Measurements from ENCODE around the gene PLEK.

Gene PLEK

DNA sequence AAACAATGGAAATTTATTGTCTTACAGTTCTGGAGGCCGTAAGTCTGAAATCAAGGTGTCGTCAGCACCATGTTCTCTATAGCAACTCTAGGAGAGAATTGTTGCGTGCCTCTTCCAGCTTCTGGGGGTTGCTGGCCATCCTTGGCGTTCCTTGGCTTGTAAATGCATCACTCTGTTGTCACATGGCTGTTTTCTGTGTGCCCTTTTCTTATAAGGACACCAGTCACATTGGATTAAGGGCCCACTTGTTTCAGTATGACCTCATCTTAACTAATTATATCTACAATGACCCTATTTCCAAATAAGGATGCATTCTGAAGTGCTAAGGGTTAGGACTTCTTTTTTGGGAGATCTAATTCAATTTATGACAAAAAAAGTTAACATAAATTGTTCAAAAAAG, 1.4 kb upstream of the PLEK start:
- TF ChIP-seq, protein P1, sequence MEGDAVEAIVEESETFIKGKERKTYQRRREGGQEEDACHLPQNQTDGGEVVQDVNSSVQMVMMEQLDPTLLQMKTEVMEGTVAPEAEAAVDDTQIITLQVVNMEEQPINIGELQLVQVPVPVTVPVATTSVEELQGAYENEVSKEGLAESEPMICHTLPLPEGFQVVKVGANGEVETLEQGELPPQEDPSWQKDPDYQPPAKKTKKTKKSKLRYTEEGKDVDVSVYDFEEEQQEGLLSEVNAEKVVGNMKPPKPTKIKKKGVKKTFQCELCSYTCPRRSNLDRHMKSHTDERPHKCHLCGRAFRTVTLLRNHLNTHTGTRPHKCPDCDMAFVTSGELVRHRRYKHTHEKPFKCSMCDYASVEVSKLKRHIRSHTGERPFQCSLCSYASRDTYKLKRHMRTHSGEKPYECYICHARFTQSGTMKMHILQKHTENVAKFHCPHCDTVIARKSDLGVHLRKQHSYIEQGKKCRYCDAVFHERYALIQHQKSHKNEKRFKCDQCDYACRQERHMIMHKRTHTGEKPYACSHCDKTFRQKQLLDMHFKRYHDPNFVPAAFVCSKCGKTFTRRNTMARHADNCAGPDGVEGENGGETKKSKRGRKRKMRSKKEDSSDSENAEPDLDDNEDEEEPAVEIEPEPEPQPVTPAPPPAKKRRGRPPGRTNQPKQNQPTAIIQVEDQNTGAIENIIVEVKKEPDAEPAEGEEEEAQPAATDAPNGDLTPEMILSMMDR (conservative IDR thresholded peaks at IDR 0.05; ENCODE audit: low read depth, low read length): no peak
- DNase-seq (ENCODE audit: low read depth): no peak
- H3K4me3 ChIP-seq (ENCODE audit: low read depth, low read length): no peak overlapping the region

DNA sequence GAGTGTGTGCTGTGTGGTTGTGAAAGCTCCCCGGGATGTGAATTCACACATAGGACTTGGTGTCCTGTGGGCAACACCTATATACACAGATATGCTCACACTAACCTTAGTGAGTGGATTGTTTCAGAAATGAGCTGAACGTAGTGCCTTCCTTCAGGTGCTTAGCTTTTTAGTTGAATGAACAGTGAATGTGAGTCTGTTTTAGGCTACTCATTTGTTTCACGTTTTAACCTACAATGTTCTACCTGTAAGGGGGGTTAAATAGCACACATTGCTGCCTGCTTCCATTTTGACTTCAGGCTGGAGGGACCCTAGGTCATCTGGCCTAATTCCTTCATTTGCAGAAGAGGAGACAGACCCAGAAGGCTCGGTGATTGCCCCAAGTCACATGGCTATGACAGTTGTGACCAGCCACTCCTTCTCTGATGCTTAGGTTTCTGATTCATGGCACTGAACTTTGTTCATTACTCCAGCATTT, 1.0 kb downstream of the PLEK start:
- H3K4me3 ChIP-seq (ENCODE audit: low read depth, low read length): no peak overlapping the region
- DNase-seq (ENCODE audit: low read depth): no peak
- TF ChIP-seq, protein P1 (conservative IDR thresholded peaks at IDR 0.05; ENCODE audit: low read depth, low read length): no peak

DNA sequence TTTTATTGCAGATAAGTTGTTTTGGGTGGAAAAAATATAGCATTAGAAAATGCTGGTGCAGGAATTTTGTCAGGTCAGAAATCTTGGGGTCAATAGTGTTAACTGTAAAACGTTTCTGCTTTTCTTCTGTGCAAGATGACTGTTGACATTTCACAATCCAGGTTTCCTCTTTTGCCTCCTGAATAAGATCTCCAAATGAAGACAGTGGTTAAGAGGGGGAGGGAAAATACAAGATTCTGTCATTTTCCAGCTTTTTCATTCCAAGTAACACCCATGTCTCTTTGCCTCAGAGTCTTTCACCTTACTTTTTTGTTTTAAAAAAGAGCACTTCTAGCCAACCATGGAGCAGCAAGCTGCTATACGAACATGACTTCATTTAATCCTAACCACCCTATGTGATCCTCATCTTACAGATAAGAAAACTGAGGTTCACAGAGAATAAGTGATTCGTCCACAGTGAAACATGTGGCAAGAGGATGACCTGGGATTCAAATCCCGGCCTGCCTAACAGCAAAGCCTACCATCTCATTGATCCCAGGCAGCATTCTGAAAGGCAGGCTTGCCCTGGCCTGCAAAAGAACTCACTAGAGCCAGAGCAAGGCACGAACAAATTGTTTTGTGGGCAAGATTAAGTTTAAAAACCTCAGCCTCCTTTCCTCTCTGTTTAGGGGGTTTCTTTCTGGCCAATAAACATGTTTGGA, 3.0 kb downstream of the PLEK start:
- DNase-seq (ENCODE audit: low read depth): no peak
- no peak overlapping the region for H3K4me3 ChIP-seq (ENCODE audit: low read depth, low read length)
- TF ChIP-seq, protein P1 (conservative IDR thresholded peaks at IDR 0.05; ENCODE audit: low read depth, low read length): no peak

DNA sequence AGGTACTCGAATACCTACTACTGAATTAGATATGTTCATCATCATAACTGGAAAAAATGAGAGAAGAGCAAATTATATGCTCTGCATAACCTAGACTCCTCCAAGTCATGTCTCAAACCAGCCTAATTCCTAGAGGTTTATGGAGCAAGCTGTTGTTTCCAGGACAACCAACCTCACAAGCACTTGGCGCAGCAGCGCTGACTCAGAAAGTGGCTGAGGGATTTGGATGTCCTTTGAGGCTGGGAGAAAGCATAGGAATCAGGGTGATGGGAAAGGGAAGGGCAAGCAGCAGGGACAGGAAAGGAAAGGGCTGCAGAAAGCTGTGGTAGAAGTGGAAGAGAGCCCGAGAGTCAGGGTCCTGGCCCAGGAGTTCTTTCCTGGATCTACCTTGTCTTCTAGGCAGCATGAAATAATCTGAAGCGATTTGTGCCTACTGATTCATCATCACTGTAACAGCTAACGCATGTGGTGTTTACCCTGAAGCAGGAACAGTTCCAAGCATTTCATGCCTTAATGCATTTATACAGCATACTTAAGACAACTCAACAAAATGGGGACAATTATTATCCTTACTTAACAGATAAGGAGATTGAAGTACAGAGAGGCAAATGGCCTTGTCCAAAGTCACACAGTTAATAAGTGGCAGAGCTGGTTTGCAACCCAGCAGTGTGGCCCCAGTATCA, 3.7 kb downstream of the PLEK start:
- H3K4me3 ChIP-seq (ENCODE audit: low read depth, low read length): no peak overlapping the region
- TF ChIP-seq, protein P1 (conservative IDR thresholded peaks at IDR 0.05; ENCODE audit: low read depth, low read length): no peak
- peak; percentile 45 for DNase-seq (ENCODE audit: low read depth)

DNA sequence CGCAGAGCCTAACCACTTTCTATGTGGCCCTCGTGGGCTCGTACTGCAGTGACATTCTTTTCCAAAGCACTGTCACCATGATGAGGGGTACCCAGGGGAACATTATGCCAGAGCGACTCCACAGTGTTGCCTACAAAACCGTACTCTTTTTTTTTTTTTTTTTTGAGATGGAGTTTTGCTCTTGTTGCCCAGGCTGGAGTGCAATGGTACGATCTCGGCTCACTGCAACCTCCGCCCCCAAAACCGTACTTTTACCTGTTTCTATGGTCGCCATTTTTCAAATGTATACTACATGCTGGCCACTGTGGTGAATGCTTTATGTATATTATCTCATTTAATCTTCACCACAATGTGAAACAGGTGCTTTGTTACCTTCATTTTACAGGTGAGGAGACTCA, 4.3 kb downstream of the PLEK start:
- no peak overlapping the region for H3K4me3 ChIP-seq (ENCODE audit: low read depth, low read length)
- TF ChIP-seq, protein P1 (conservative IDR thresholded peaks at IDR 0.05; ENCODE audit: low read depth, low read length): no peak
- no peak for DNase-seq (ENCODE audit: low read depth)

DNA sequence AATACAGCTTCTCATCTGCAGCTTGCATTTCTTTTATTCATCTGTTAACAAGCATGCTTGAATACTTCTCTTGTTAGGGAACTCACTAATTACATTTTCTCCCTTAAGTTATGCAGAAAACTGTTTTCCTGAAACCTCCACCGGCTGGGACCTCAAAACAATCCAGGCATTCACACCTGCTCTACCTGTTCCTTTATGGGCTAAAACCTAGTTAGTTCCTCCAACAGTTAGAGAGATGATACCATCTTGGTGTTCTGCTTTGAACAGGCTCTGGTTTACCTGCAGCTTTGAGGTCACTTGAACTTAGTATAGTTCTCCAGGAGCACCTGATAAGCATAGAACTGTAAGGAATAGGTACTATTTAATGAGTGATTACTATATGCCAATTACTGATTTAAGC, 6.1 kb downstream of the PLEK start:
- TF ChIP-seq, protein P1 (conservative IDR thresholded peaks at IDR 0.05; ENCODE audit: low read depth, low read length): no peak
- no peak for DNase-seq (ENCODE audit: low read depth)
- H3K4me3 ChIP-seq (ENCODE audit: low read depth, low read length): no peak overlapping the region
